ENCODE measurements around the gene RPRML. TPM values are rescaled to one million over a fixed set of nuclear protein-coding genes. Genes with fewer than 3 reads are reported as not detected.
A peak's percentile ranks its signal among the peaks of the same experiment; 100 is the strongest.

RPRML gene
- total RNA-seq, 1 experiment from 2014 or later: 1.3 TPM

GRCh38 chr17:46943218-46943500 lies 35.9 kb downstream of the RPRML start:
- Histone ChIP-seq H2BK120ac (ENCODE audit: low read depth, low read length, poor library complexity, severe bottlenecking) (no peak overlapping the region), H3K14ac (ENCODE audit: insufficient read depth, low read length) (no peak overlapping the region; the same call in 1 of the 2 replicates), H4K5ac (ENCODE audit: insufficient read length, low read depth, low read length) (no peak overlapping the region), H2BK15ac (ENCODE audit: low read depth, low read length) (no peak overlapping the region), H2AK5ac (ENCODE audit: insufficient read length, low read length) (no peak overlapping the region), H3T11ph (ENCODE audit: low read length) (no peak overlapping the region), H3K23me2 (ENCODE audit: insufficient read length, low read depth, low read length, poor library complexity, severe bottlenecking) (no peaks in the 10 kb centered on the region), H3K4ac (ENCODE audit: low read depth, low read length) (no peak overlapping the region), H2AFZ (ENCODE audit: low read length) (no peak overlapping the region), H2BK5ac (ENCODE audit: insufficient read length, low read length) (no peak overlapping the region), H3K4me2 (ENCODE audit: insufficient read depth, insufficient read length, low read length) (no peak overlapping the region), H3K9me3 (ENCODE audit: control insufficient read depth, low read depth, low read length) (no peaks in the 10 kb centered on the region), H3K27me3 (ENCODE audit: insufficient read depth, low read length) (no peaks in the 10 kb centered on the region), H4K91ac (ENCODE audit: insufficient read length, low read depth, low read length) (no peak overlapping the region), H3K79me1 (ENCODE audit: insufficient read depth, low read depth, low read length, poor library complexity, severe bottlenecking) (no peaks in the 10 kb centered on the region), H4K8ac (replicated peaks; ENCODE audit: insufficient read length, low read depth, low read length) (no peak overlapping the region), H4K20me1 (ENCODE audit: control insufficient read depth, insufficient read depth, insufficient read length) (no peaks in the 10 kb centered on the region), H3K9ac (ENCODE audit: extremely low read depth, insufficient read length, low read length) (no peak overlapping the region), H3K56ac (ENCODE audit: insufficient read length, low read depth, low read length) (no peak overlapping the region), H3K18ac (ENCODE audit: insufficient read length, low read depth, low read length) (no peak overlapping the region), H3K27ac (ENCODE audit: insufficient read length, low read depth, low read length) (no peak overlapping the region), H3K4me1 (ENCODE audit: insufficient read depth, low read length) (no peaks in the 10 kb centered on the region; the same call in 1 of the 2 replicates), H3K79me2 (ENCODE audit: insufficient read depth, low read length) (no peaks in the 10 kb centered on the region), H2BK12ac (ENCODE audit: insufficient read length, low read depth, low read length) (no peak overlapping the region), H3K23ac (ENCODE audit: insufficient read length, low read depth, low read length) (no peak overlapping the region), H2BK20ac (ENCODE audit: low read depth, low read length, poor library complexity, severe bottlenecking) (no peak overlapping the region)
- Mint-ChIP-seq H3K27ac (peak overlapping the region in 2 of 3 experiments; percentile 46 to 52; a peak in 2 of 7 replicates), H3K27me3 (ENCODE audit: low read depth) (no peaks in the 10 kb centered on the region; the same call in 1 of the 2 replicates), H3K36me3 (ENCODE audit: insufficient read depth in 1 of 3, low read depth in 3 of 3) (peaks cover 7 to 33% (median 22%) of the 10 kb centered on the region in 3 experiments; a peak in 6 of 7 replicates), H3K4me1 (peaks cover 34 to 42% of the 10 kb centered on the region in 2 experiments), H3K9me3 (no peaks in the 10 kb centered on the region), H3K4me3 (peak overlapping the region in 1 of 2 experiments; percentile 25; a peak in 1 of 5 replicates)
- TF ChIP-seq, protein P1, sequence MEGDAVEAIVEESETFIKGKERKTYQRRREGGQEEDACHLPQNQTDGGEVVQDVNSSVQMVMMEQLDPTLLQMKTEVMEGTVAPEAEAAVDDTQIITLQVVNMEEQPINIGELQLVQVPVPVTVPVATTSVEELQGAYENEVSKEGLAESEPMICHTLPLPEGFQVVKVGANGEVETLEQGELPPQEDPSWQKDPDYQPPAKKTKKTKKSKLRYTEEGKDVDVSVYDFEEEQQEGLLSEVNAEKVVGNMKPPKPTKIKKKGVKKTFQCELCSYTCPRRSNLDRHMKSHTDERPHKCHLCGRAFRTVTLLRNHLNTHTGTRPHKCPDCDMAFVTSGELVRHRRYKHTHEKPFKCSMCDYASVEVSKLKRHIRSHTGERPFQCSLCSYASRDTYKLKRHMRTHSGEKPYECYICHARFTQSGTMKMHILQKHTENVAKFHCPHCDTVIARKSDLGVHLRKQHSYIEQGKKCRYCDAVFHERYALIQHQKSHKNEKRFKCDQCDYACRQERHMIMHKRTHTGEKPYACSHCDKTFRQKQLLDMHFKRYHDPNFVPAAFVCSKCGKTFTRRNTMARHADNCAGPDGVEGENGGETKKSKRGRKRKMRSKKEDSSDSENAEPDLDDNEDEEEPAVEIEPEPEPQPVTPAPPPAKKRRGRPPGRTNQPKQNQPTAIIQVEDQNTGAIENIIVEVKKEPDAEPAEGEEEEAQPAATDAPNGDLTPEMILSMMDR (conservative IDR thresholded peaks at IDR 0.05): no peak
- DNase-seq: no peak
- WGBS (ENCODE audit: extremely low coverage, insufficient read length, low lambda C conversion rate): no CpG with 5 or more reads among the region's 2 CpGs

Data from H9 (cell line).